Upper lobe of left lung (tissue), 4 donors: ENCODE data around the gene EFNA5.

Experiments
- CTCF ChIP-seq, 6 experiments: fragments of 450-650 bp in 4 of 6; fragments of 200-600 bp in 2 of 6; sonication (generic) in 2 of 6; IDR thresholded peaks; one replicate each; pipeline ENCODE4 v1.5.1; 2016 to 2019; ENCODE audit warnings: antibody characterized with exemption in 6 of 6
- EP300 ChIP-seq, 4 donors: sonication (generic); formaldehyde crosslinking; IDR thresholded peaks; one replicate each; pipeline ENCODE4 v1.5.1; 2017; ENCODE audit warnings: antibody characterized with exemption in 4 of 4, control low read depth in 2 of 4
- POLR2A ChIP-seq, 4 donors: fragments of 450-650 bp; IDR thresholded peaks; one replicate each; pipeline ENCODE4 v1.5.1; 2016 to 2017; ENCODE audit warnings: antibody characterized with exemption in 4 of 4, mild to moderate bottlenecking in 2 of 4
- POLR2AphosphoS5 ChIP-seq, 2 donors: sonication (generic); formaldehyde crosslinking; IDR thresholded peaks; one replicate each; pipeline ENCODE4 v1.5.1; 2017; ENCODE audit warnings: antibody characterized with exemption in 2 of 2

GRCh38 chr5:107430071-107430625, 240.6 kb downstream of the EFNA5 start:
- no peak for TF ChIP-seq POLR2AphosphoS5 (IDR thresholded peaks at IDR 0.05)
- no peak for TF ChIP-seq CTCF (IDR thresholded peaks at IDR 0.05)
- no peak for TF ChIP-seq POLR2A (IDR thresholded peaks at IDR 0.05)
- no peak for TF ChIP-seq EP300 (IDR thresholded peaks at IDR 0.05)
